ENCODE measurements around the gene TMEM151A.
A peak's percentile ranks its signal among the peaks of the same experiment; 100 is the strongest.

Gene TMEM151A

DNA sequence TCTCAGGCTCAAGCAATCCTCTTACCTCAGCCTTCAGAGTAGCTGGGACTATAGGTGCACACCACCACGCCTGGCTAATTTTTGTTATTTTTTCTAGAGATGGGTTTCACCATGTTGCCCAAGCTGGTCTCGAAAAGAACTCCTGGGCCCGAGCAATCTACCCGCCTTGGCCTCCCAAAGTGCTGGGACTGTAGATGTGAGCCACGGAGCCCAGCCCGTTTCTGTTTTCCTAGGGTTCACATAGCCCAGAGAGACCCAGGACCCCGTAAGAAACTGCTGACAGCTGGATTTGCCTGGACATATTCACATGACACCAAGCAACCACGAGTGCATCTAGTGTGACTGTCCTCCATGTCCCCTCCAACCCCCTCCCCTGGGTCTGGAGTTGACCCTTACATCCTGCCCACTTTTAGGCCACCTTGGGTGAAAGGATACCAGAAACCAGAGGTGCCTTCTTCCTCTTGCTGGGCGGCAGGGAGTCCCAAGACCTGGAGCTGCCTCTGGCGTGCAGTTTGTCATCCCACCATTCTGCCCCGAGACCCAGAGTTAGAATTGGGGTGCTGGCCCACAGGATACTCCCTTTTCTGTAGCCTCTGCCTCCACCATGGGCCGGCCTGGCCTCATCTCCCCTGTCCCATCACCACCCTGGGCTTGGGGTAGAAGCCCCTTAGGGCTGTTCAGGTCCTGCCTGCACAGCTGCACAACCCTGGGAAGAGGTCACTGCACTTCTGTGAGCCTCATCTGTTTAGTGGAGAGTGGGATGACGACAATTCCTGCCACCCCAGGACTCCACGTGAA lies 48.2 kb downstream of the TMEM151A start:
- peak overlapping the region in 1 of 2 donors; percentile 49 for H3K27ac Mint-ChIP-seq
- no peak overlapping the region for H3K4me3 Mint-ChIP-seq
- ATAC-seq = no peak
- H3K4me1 Mint-ChIP-seq = peaks cover 64% of the 10 kb centered on the region
- no peaks in the 10 kb centered on the region for H3K9me3 Mint-ChIP-seq
- no peak for DNase-seq
- no peaks in the 10 kb centered on the region for H3K27me3 Mint-ChIP-seq

- DNase-seq = no peak
- Mint-ChIP-seq H3K27me3 (no peaks in the 10 kb centered on the region), H3K4me1 (peaks cover 66% of the 10 kb centered on the region), H3K9me3 (no peaks in the 10 kb centered on the region), H3K27ac (no peak overlapping the region), H3K4me3 (no peak overlapping the region)
- no peak for ATAC-seq
Observed at GRCh38 chr11:66340596-66341501, 49.2 kb downstream of the TMEM151A start.

DNA sequence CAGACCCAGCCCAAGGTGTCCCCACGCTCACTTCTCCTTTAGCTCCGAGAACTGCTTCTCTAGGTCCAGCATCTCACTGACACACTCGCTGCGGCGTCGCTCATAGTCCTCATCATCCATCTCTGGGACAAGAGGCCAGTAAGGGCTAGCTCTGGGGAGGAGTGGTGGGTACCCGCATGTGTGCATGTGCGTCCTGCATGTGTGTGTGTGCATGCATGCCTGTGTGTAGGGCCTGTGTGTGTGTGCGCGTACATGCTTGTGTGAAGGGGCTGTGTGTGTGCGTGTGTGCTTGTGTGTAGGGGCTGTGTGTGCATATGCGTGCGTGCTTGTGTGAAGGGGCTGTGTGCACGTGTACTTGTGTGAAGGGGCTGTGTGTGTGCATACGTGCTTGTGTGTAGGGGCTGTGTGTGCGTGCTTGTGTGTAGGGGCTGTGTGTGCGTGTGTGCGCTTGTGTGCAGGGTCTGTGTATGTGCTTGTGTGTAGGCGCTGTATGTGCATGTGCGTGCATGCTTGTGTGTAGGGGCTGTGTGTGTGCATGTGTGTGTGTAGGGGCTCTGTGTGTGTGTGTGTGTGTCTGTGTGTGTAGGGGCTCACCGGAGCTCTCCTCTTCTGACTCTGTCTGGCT lies 49.9 kb downstream of the TMEM151A start:
- H3K27ac Mint-ChIP-seq = peak overlapping the region in 1 of 2 donors; percentile 2
- no peaks in the 10 kb centered on the region for H3K9me3 Mint-ChIP-seq
- H3K4me1 Mint-ChIP-seq = peaks cover 66% of the 10 kb centered on the region
- DNase-seq (no peak), ATAC-seq (no peak)
- no peaks in the 10 kb centered on the region for H3K27me3 Mint-ChIP-seq
- H3K4me3 Mint-ChIP-seq = no peak overlapping the region

DNA sequence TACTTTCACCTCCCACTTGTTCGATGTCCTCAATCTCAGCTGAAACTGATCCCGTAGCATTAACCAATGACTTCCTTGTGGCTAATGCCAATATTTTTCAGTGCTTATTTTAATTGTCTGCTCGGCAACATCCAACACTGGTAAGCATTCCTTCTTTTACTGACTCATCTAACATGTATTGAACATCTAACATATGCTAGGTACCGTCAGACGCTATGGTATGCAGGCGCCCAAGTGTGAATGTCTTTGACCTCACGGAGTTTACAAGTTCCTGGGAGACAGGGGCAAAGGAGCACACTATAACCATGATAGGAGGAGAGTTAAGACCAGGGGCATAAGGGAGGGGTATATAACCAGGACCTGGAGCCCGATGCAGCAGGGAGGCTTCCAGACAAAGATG lies 51.5 kb downstream of the TMEM151A start:
- Mint-ChIP-seq H3K9me3 (no peaks in the 10 kb centered on the region), H3K27ac (no peak overlapping the region), H3K4me1 (peaks cover 57% of the 10 kb centered on the region), H3K27me3 (no peaks in the 10 kb centered on the region), H3K4me3 (peak overlapping the region; percentile 92 to 99)
- ATAC-seq = no peak
- DNase-seq = no peak

GRCh38 chr11:66344550-66345315 lies 53.0 kb downstream of the TMEM151A start, which contains the start of gene BRMS1:
Gene BRMS1, minus strand, starts transcription at chr11:66345104. Its CDS starts 2,870 bp downstream, at chr11:66342234.
- ATAC-seq = peak; percentile 82
- H3K27ac Mint-ChIP-seq = peak within 1 kb of the TSS; percentile 95 to 98
- H3K4me1 Mint-ChIP-seq = peaks cover 59% of the 10 kb centered on the region
- no peaks in the 10 kb centered on the region for H3K27me3 Mint-ChIP-seq
- DNase-seq = peak; percentile 87 to 93
- H3K9me3 Mint-ChIP-seq = no peaks in the 10 kb centered on the region
- H3K4me3 Mint-ChIP-seq = peak within 1 kb of the TSS; percentile 92 to 99

DNA sequence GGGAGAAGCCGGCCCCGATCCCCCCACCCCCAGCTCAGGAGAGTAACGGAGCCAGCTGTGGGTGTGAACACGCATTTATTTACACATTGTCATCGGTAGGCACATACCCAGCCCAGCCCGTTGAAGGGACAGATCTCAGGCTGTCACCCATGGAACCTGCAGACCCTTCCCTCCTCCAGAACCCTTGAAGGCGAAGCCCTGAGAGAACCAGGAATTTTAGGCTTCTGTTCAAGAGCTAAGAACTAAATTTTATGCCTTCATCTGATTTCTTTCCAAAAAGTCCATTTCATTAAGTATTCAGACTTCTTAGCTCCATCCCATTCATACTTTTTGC lies 53.6 kb downstream of the TMEM151A start:
- Mint-ChIP-seq H3K9me3 (no peaks in the 10 kb centered on the region), H3K27me3 (no peaks in the 10 kb centered on the region), H3K4me3 (peak overlapping the region; percentile 92 to 99), H3K4me1 (peaks cover 59% of the 10 kb centered on the region), H3K27ac (peak overlapping the region; percentile 95 to 98)
- no peak for DNase-seq
- peak; percentile 10 for ATAC-seq

Measured in stimulated activated naive CD8-positive, alpha-beta T cell treated with anti-CD3 and anti-CD28 coated beads, Interleukin-15, amount 100 ng/mL, for 72 hours (primary cell).